ENCODE measurements around the gene GOLGA6A. TPM values are rescaled to one million over a fixed set of nuclear protein-coding genes. Genes with fewer than 3 reads are reported as not detected.

The GOLGA6A gene
- total and polyA plus RNA-seq, 2 of the 8 experiments (the other 6 are each of a cell fraction or from before 2014, with no cell fraction given), result 0.80 to 1.0 TPM

GRCh38 chr15:74120426-74120825, 38.1 kb upstream of the GOLGA6A start:
- Histone ChIP-seq H3K79me1 (ENCODE audit: low read depth, low read length) (no peaks in the 10 kb centered on the region), H3K27ac (ENCODE audit: low read depth, low read length) (no peak overlapping the region), H2BK15ac (ENCODE audit: low read length) (no peak overlapping the region), H3K18ac (ENCODE audit: extremely low read depth, low read length) (no peak overlapping the region), H3K56ac (replicated peaks; ENCODE audit: insufficient read length, low read depth, low read length) (no peak overlapping the region), H2BK5ac (ENCODE audit: low read depth, low read length) (no peak overlapping the region), H4K20me1 (replicated peaks in 1 of 2; ENCODE audit: control insufficient read depth in 1 of 2, insufficient read depth in 2 of 2, low read length in 2 of 2) (no peaks in the 10 kb centered on the region), H3K9me3 (ENCODE audit: insufficient read depth in 2 of 2, low read depth in 1 of 2, low read length in 1 of 2) (no peaks in the 10 kb centered on the region), H3K4me1 (replicated peaks in 1 of 4; ENCODE audit: control insufficient read depth in 3 of 4, insufficient read depth in 4 of 4, low read length in 3 of 4) (peaks cover 0 to 14% (median 11%) of the 10 kb centered on the region in 4 experiments; a peak in 6 of 7 replicates), H3K4me3 (ENCODE audit: extremely low read depth in 1 of 4, insufficient read depth in 2 of 4, low read depth in 3 of 4, low read length in 4 of 4) (no peak overlapping the region), H3K27me3 (replicated peaks in 1 of 4; ENCODE audit: control insufficient read depth in 3 of 4, extremely low read depth in 1 of 4, insufficient read depth in 3 of 4, low read length in 3 of 4) (peaks cover 0 to 4% (median under 1%) of the 10 kb centered on the region in 4 experiments; a peak in 2 of 7 replicates), H3K79me2 (ENCODE audit: control insufficient read depth in 1 of 2, insufficient read depth in 2 of 2, low read length in 2 of 2) (no peaks in the 10 kb centered on the region), H4K8ac (ENCODE audit: extremely low read depth, insufficient read depth, low read length) (no peak overlapping the region), H3K9ac (replicated peaks in 1 of 4; ENCODE audit: extremely low read depth in 1 of 4, low read depth in 3 of 4, low read length in 3 of 4) (no peak overlapping the region), H2BK12ac (ENCODE audit: low read depth, low read length) (0 out of 2 replicates have a peak overlapping the region, but pooled peaks have one; percentile 68), H2AFZ (ENCODE audit: low read length) (no peak overlapping the region), H4K5ac (ENCODE audit: insufficient read length, low read depth, low read length) (no peak overlapping the region), H3K36me3 (ENCODE audit: control insufficient read depth in 2 of 4, insufficient read depth in 4 of 4, low read length in 3 of 4) (no peaks in the 10 kb centered on the region), H3K23ac (ENCODE audit: insufficient read length) (no peak overlapping the region), H4K91ac (replicated peaks; ENCODE audit: insufficient read length, low read length) (no peak overlapping the region), H3K23me2 (ENCODE audit: low read depth, low read length) (no peaks in the 10 kb centered on the region; the same call in 1 of the 2 replicates), H3K14ac (ENCODE audit: insufficient read length) (no peak overlapping the region), H2BK120ac (replicated peaks; ENCODE audit: low read depth, low read length) (no peak overlapping the region), H3K4me2 (ENCODE audit: insufficient read depth in 1 of 2, low read depth in 2 of 2, low read length in 2 of 2) (no peak overlapping the region), H2AK5ac (ENCODE audit: low read depth, low read length) (0 out of 2 replicates have a peak overlapping the region, but pooled peaks have one; percentile 6), H3K4ac (replicated peaks; ENCODE audit: insufficient read length, low read depth, low read length) (no peak overlapping the region), H2BK20ac (ENCODE audit: low read length) (no peak overlapping the region)
- FAIRE-seq (no peak), DNase-seq (ENCODE audit: low read depth in 1 of 2, low spot score in 2 of 2) (no peak)
- TF ChIP-seq SIX5 (IDR thresholded peaks at IDR 0.05; ENCODE audit: low read depth, low read length) (no peak), TAF7 (optimal IDR thresholded peaks at IDR 0.05; ENCODE audit: borderline replicate concordance, low read depth, low read length) (no peak), CEBPB (IDR thresholded peaks at IDR 0.05; ENCODE audit: low read depth, low read length) (no peak), FOSL1 (IDR thresholded peaks at IDR 0.05; ENCODE audit: insufficient read depth, low read depth, low read length) (no peak)
- ChIA-PET CTCF (ENCODE audit: partially characterized antibody) (interaction anchor here (0.7 to 1.4 kb wide), 12 partner anchors 12 to 230 kb away, joined by 3 to 10 read pairs (median 4); no protein-coding TSS in a partner anchor), POLR2A (ENCODE audit: partially characterized antibody) (interaction anchor here (1.3 kb wide), 1 partner anchor 9 kb away, joined by 3 read pairs; no protein-coding TSS in a partner anchor)
- WGBS, 2 experiments (ENCODE audit: extremely low coverage in 1 of 2, insufficient coverage in 1 of 2, insufficient read length in 1 of 2, insufficient replicate concordance in 2 of 2, low coverage in 1 of 2, low lambda C conversion rate in 2 of 2, missing lambda C conversion rate in 1 of 2), result 80% methylated on average over 6 of the region's 6 CpGs; no CpG with 5 or more reads in 1 of the 2 experiments

Measured in H1 (cell line).